Measurements from ENCODE around the gene PLEKHO2.

PLEKHO2 gene

GRCh38 chr15:64891561-64891960, 49.8 kb downstream of the PLEKHO2 start:
- in situ Hi-C loops (cut with MboI; ENCODE audit: low sequenced_read_pairs), result no loop called here

- in situ Hi-C loops (cut with MboI; ENCODE audit: low sequenced_read_pairs), result no loop called here
These were observed 51.2 kb downstream of the PLEKHO2 start for GRCh38 chr15:64892847-64893403.

- in situ Hi-C loops (cut with MboI; ENCODE audit: low sequenced_read_pairs), result no loop called here
These were observed 52.0 kb downstream of the PLEKHO2 start for GRCh38 chr15:64893481-64894394.

GRCh38 chr15:64894395-64895056, 52.8 kb downstream of the PLEKHO2 start:
- in situ Hi-C loops (cut with MboI; ENCODE audit: low sequenced_read_pairs), result no loop called here

GRCh38 chr15:64895285-64896065, 53.8 kb downstream of the PLEKHO2 start:
- in situ Hi-C loops (cut with MboI; ENCODE audit: low sequenced_read_pairs), result no loop called here

- in situ Hi-C loops (cut with MboI; ENCODE audit: low sequenced_read_pairs), result no loop called here
These were observed 54.8 kb downstream of the PLEKHO2 start for GRCh38 chr15:64896371-64897069.

GRCh38 chr15:64897345-64897985, 55.8 kb downstream of the PLEKHO2 start:
- in situ Hi-C loops (cut with MboI; ENCODE audit: low sequenced_read_pairs), result no loop called here

GRCh38 chr15:64898406-64898805, 56.7 kb downstream of the PLEKHO2 start:
- in situ Hi-C loops (cut with MboI; ENCODE audit: low sequenced_read_pairs), result no loop called here

GRCh38 chr15:64901141-64901540, 59.4 kb downstream of the PLEKHO2 start:
- in situ Hi-C loops (cut with MboI; ENCODE audit: low sequenced_read_pairs), result loop anchor here (10.0 kb wide), 1 partner anchor 166 kb away; no protein-coding TSS in a partner anchor

- in situ Hi-C loops (cut with MboI; ENCODE audit: low sequenced_read_pairs), result loop anchor here (10.0 kb wide), 1 partner anchor 167 kb away; no protein-coding TSS in a partner anchor
These were observed 60.2 kb downstream of the PLEKHO2 start for GRCh38 chr15:64901914-64902313.

- in situ Hi-C loops (cut with MboI; ENCODE audit: low sequenced_read_pairs), result loop anchor here (10.0 kb wide), 1 partner anchor 168 kb away; no protein-coding TSS in a partner anchor
These were observed 61.1 kb downstream of the PLEKHO2 start for GRCh38 chr15:64902863-64903262.

GRCh38 chr15:64903326-64903950, 61.7 kb downstream of the PLEKHO2 start:
- in situ Hi-C loops (cut with MboI; ENCODE audit: low sequenced_read_pairs), result loop anchor here (10.0 kb wide), 1 partner anchor 169 kb away; no protein-coding TSS in a partner anchor

- in situ Hi-C loops (cut with MboI; ENCODE audit: low sequenced_read_pairs), result loop anchor here (10.0 kb wide), 1 partner anchor 169 kb away; no protein-coding TSS in a partner anchor
These were observed 62.5 kb downstream of the PLEKHO2 start for GRCh38 chr15:64904189-64904588.

- in situ Hi-C loops (cut with MboI; ENCODE audit: low sequenced_read_pairs), result loop anchor here (10.0 kb wide), 1 partner anchor 170 kb away; no protein-coding TSS in a partner anchor
These were observed 63.6 kb downstream of the PLEKHO2 start for GRCh38 chr15:64905119-64905831.

GRCh38 chr15:64905941-64906340, 64.2 kb downstream of the PLEKHO2 start:
- in situ Hi-C loops (cut with MboI; ENCODE audit: low sequenced_read_pairs), result loop anchor here (10.0 kb wide), 1 partner anchor 171 kb away; no protein-coding TSS in a partner anchor

GRCh38 chr15:64906402-64906801, 64.7 kb downstream of the PLEKHO2 start:
- in situ Hi-C loops (cut with MboI; ENCODE audit: low sequenced_read_pairs), result loop anchor here (10.0 kb wide), 1 partner anchor 172 kb away; no protein-coding TSS in a partner anchor

GRCh38 chr15:64907991-64908390, 66.3 kb downstream of the PLEKHO2 start:
- in situ Hi-C loops (cut with MboI; ENCODE audit: low sequenced_read_pairs), result loop anchor here (10.0 kb wide), 1 partner anchor 173 kb away; no protein-coding TSS in a partner anchor

- in situ Hi-C loops (cut with MboI; ENCODE audit: low sequenced_read_pairs), result loop anchor here (10.0 kb wide), 1 partner anchor 175 kb away; no protein-coding TSS in a partner anchor
These were observed 67.8 kb downstream of the PLEKHO2 start for GRCh38 chr15:64909546-64909945.
